Hematopoietic multipotent progenitor cell treated with erythropoietin and hydrocortisone succinate and interleukin-3 and kit ligand, for 4 days (in vitro differentiated cells): Measurements from ENCODE around the gene SINHCAF.
"Not testable (repeated sequence)": the region's sequence is repeated elsewhere in the genome, so short reads cannot be mapped to it uniquely, and the experiment has no call there.

Source experiments
- DNase-seq: peaks from one replicate; pipeline ENCODE4 v3.0.0-alpha.2; 2015

Gene SINHCAF

GRCh38 chr12:31260840-31261239 lies 65.1 kb downstream of the SINHCAF start:
- no peak for DNase-seq

- DNase-seq, result no peak
Measured at GRCh38 chr12:31259136-31259886, 66.6 kb downstream of the SINHCAF start.

DNA sequence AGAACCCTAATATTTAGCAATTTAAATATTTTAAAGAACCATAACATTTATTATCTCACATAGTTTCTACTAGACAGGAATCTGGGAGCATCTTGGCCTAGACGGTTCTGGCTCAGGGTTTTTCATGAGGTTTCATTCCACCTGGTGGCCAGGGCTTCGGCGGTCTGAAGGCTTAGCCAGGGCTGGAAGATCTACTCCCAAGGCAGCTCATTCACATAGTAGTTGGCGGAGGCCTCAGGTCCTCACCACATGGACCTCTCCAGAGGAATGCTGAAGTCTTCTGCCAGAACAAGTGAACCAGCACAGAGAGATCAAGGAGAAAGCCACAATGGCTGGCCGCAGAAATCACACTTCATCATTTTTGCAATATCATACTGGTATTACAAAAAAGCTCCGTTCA lies 68.2 kb downstream of the SINHCAF start:
- no peak for DNase-seq

GRCh38 chr12:31251707-31252611 lies 74.0 kb downstream of the SINHCAF start:
- DNase-seq, result peak; percentile 29

- DNase-seq, result no peak
Measured at GRCh38 chr12:31250179-31250578, 75.8 kb downstream of the SINHCAF start.

DNA sequence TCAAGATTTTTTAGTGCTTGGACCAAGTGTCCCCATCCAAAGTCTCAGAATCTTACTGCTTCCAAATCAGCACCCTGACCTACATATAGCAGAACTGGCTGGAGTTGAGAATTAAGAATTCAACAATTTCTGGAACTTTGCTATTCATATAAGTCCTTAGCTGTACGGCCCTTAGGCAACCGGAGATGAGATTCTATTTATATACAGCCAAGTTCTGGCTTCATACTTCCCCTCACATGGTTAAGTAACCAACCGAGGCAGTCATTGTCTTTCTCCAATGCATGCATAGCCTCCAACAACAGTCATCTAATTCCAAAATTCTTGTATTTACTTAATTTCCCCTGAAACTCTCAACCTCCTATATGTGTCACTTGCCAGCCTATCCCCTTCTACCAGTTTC lies 76.6 kb downstream of the SINHCAF start:
- DNase-seq, result no peak

DNA sequence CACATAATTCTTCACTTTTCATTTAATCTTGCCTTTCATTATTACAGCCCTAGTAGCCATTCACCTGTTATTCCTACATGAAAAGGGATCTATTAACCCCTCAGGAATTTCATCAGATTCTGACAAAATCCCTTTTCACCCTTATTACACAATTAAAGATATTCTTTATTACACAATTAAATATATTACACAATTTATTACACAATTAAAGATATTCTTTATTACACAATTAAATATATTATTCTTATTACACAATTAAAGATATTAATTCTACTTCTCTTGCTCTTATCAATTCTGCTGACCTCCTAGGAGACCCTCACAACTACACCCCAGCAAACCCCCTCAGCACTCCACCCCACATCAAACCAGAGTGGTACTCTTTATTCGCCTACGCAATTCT lies 77.1 kb downstream of the SINHCAF start:
- no peak for DNase-seq

- no peak for DNase-seq
Measured at GRCh38 chr12:31248337-31248736, 77.6 kb downstream of the SINHCAF start.

DNA sequence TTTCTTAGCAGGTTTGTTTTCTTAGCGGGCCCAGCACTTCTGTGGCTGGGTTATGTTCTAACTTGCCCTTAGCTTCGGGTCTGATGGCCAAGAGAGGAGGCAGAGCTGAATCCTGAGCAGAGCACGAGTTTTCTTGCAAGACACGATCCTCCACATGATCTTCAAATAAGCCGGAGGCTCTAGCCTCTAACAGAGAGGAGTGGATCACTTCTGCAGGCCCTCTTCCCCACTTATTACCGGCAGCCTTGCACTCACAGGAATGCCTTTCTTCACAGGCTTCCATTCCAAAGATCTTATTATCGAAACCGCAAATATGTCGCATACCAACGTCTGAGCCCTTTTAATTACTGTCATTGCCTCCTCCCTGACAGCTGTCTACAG lies 79.5 kb downstream of the SINHCAF start:
- no peak for DNase-seq

DNA sequence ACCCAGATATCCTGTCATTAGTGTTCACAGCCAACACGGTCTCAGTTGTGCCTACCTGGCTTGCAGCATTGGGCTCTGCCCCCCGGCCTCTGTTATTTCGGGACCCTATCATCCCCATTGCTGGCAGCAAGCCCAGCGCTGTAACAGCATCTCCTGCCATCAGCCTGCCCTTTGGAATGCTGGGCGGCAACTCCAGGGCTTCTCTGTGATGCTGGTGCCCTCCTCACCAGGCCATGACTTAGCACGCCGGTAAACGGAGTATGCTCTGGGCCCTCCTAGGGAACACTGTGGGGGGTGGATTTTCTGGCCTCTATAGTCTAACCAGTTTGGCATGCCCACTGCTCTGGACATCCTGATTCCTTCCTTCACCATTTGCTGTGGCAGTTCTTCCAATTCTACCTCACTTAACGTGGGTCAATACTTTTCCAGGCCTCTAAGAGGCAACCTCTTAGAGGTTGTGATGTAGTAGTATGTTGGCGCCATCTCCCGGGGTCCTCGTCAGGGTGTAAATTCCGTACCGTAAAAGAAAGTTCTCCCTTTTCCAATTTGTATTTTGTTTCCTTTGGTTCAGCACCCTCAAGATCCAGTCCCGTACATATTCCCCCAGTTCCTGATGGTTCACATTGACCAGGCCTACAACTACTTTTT lies 80.0 kb downstream of the SINHCAF start:
- no peak for DNase-seq

DNA sequence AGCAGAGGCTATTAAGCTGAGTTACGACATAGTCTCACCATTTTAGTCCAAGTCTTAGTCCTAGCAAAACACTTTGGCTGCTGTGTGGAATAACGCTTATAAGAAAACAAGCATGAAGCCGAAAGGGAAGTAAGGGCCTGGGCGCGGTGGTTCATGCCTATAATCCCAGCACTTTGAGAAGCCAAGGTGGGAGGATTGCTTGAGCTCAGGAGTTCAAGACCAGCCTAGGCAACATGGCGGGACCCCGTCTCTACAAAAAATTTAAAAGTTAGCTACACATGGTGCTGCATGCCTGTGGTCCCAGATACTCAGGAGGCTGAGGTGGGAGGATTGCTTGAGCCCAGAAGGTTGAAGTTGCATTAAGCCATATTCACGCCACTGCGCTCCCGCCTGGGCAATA lies 83.5 kb downstream of the SINHCAF start:
- not testable (repeated sequence) for DNase-seq

- DNase-seq, result peak; percentile 89
Measured at GRCh38 chr12:31238764-31239387, 87.1 kb downstream of the SINHCAF start.

DNA sequence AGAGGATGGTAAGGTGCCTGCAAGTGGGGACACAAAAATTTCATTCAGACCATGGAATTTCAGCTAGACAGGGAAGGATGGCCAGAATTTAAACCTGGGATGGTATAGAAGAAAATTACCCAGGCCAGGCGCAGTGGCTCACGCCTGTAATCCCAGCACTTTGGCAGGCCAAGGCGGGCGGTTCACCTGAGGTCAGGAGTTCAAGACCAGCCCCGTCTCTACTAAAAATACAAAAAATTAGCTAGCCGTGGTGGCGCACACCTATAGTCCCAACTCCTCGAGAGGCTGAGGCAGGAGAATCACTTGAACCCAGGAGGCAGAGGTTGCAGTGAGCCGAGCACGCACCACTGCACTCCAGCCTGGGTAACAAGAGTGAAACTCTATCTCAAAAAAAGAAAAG lies 87.6 kb downstream of the SINHCAF start:
- not testable (repeated sequence) for DNase-seq

DNA sequence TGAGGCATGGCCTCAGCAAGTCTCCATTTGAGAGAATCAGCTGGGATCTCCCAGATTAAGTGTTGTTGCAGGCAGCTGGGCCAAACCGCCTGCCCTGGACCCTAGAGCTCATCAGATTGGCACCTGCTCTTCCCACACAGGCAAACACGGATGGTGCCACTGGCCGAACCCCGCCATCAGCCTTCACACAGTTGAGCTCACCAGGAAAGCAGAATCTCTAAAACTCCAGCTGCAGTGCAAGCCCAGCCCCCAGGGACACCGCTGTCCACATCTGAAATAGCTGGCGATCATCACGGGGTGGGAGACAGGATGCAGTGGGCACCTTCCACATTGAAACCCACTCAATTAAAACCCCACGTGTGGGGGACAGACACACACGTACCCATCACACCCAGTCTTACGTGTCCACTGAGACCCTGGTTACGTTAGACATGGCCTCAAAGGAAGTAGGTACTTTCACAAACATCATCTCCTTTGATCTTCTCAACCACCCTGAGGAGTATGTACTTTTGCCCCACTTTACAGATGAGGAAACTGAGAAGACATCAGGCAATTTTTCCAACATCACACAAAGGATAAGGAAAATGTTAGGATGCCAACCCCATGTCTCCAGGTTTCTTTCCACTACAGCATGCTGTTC lies 88.8 kb downstream of the SINHCAF start:
- DNase-seq, result no peak

DNA sequence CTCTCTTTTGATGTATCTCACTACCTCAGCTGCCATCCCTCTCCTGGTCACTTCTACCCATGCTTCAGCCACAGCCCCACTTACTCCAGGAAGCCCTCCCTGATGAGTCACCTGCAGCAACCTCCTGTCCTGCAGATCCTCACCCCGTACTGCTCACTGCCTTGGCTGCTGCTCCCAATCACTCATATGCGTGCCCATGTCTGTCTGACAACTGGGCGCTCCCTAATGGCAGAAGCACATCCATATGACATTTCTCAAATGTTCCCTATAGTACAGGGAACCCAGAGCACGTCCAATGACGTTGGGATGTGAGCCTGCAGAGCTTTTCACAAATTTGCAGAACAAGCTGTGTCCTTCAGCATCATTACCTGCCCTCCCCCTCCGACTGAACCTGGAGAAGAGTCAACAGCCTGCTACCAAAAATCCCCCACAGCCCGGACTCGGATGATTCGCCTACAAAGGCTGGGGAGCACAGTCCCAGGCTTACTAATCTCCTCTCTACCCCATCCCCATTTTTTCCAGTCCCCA lies 90.0 kb downstream of the SINHCAF start:
- no peak for DNase-seq

- DNase-seq, result peak; percentile 55
Measured at GRCh38 chr12:31234955-31235867, 90.7 kb downstream of the SINHCAF start.

- DNase-seq, result no peak
Measured at GRCh38 chr12:31234053-31234840, 91.7 kb downstream of the SINHCAF start.

DNA sequence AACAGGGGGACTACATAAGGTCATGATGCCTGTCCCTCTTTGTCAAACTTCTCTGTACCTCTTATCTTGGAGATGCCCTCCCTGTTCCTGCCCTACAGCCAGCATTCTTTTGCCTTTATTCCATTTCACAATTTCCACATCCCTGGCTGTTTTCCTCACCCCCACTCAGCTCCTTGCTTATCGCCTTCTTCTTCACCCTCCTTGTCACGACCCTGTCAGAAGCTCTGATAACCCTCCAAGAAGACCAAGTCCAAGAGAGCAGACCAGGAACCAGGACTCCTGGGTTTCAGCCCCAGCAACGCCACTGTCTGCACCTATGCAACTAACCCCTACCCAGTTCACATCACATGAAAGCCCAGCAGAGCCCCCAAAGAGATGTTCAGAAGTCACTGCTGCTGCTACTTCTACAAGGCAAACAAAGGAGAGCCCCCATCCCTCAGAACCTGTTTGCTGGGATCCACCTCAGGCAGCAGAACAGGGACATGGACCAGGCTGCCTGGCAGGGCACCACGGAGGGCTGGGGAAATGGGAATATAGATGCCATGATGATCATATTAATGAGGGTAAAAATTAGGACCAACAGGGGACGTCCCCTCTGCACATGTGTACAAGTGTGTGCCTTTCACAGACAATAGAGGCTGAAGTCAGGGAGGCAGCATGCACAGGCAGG lies 92.8 kb downstream of the SINHCAF start:
- no peak for DNase-seq

DNA sequence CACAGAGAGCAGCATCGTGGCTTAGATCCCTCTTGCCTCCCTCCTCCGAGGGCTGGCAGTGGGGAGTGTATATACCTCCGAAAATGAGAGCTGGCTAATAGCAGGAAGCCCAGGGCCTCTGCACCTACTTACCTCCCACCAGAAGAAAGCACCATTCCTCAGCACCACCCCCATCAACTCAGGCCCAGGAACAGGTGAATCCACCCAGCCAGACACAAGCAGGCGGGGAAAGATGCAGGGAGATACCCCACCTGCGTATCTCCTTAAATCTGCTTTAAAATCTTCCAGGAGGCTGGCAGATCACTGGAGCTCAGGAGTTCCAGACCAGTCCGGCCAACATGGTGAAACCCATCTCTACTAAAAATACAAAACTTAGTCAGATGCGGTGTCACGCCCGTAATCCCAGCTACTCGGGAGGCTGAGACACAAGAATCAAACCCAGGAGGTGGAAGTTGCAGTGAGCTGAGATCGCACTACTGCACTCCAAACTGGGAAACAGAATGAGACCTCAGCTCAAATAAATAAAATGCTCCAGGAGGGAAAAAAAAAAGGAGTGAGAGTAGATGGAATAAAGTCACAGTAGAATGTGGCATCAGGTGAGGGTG lies 93.5 kb downstream of the SINHCAF start:
- no peak for DNase-seq
